H1 (cell line): ENCODE results near the gene TSPAN3. TPM values are rescaled to one million over a fixed set of nuclear protein-coding genes. Genes with fewer than 3 reads are reported as not detected.

ENCODE experiments used
- CTCF ChIA-PET: fragments of 300-600 bp; sonication (Branson Sonifier 250); formaldehyde crosslinking; loops from one replicate; lab custom pipeline; 2021; ENCODE audit not compliant: partially characterized antibody; lab: Charles Lee
- POLR2A ChIA-PET: fragments of 300-600 bp; sonication (Branson Sonifier 250); formaldehyde crosslinking; loops from one replicate; lab custom pipeline; 2021; ENCODE audit warnings: inconsistent platforms; ENCODE audit not compliant: partially characterized antibody; lab: Charles Lee
- DNase-seq, 2 experiments: peaks; one replicate each; pipeline versions ENCODE4 v3.0.0 to v3.0.0-alpha.2; 2010 to 2022; ENCODE audit warnings: low spot score in 2 of 2, low read depth in 1 of 2, mixed read lengths in 1 of 2
- FAIRE-seq: peaks from 2 replicates; lab custom pipeline; 2011; peaks lifted over from hg19 to GRCh38; lab: Jason Lieb, UNC
- H2AFZ ChIP-seq: 2 replicates; pipeline ENCODE4 v1.8.1; 2012; ENCODE audit warnings: low read length, inconsistent platforms
- H2AK5ac ChIP-seq: 2 replicates; pipeline ENCODE4 v1.6.1; 2013; ENCODE audit warnings: low read depth, low read length
- H2BK120ac ChIP-seq: replicated peaks from 2 replicates; pipeline ENCODE3; 2013; ENCODE audit warnings: low read depth, low read length, inconsistent platforms
- H2BK12ac ChIP-seq: 2 replicates; pipeline ENCODE4 v1.6.1; 2013; ENCODE audit warnings: low read depth, low read length
- H2BK15ac ChIP-seq: 2 replicates; pipeline ENCODE4 v1.6.1; 2013; ENCODE audit warnings: low read length
- H2BK20ac ChIP-seq: 2 replicates; pipeline ENCODE4 v1.6.1; 2013; ENCODE audit warnings: low read length
- H2BK5ac ChIP-seq: 2 replicates; pipeline ENCODE4 v1.6.1; 2013; ENCODE audit warnings: low read depth, low read length
- H3K14ac ChIP-seq: 2 replicates; pipeline ENCODE4 v1.6.1; 2013; ENCODE audit warnings: inconsistent platforms; ENCODE audit not compliant: insufficient read length
- H3K18ac ChIP-seq: 2 replicates; pipeline ENCODE4 v1.6.1; 2013; ENCODE audit warnings: low read length; ENCODE audit errors: extremely low read depth
- H3K23ac ChIP-seq: 2 replicates; pipeline ENCODE4 v1.6.1; 2013; ENCODE audit warnings: inconsistent platforms; ENCODE audit not compliant: insufficient read length
- H3K23me2 ChIP-seq: 2 replicates; pipeline ENCODE4 v1.6.1; 2013; ENCODE audit warnings: low read depth, low read length
- H3K27ac ChIP-seq: 2 replicates; pipeline ENCODE4 v1.6.1; 2011; ENCODE audit warnings: low read depth, low read length, inconsistent platforms
- H3K27me3 ChIP-seq, 4 experiments: replicated peaks in 1 of 4; 1 replicate in 1 of 4; 2 replicates in 3 of 4; pipeline versions ENCODE4 v1.6.1 to v1.8.1; 2011 to 2013; ENCODE audit warnings: low read length in 3 of 4, mild to moderate bottlenecking in 3 of 4, inconsistent platforms in 2 of 4, mixed read lengths in 2 of 4, moderate library complexity in 1 of 4; ENCODE audit not compliant: control insufficient read depth in 3 of 4, insufficient read depth in 3 of 4; ENCODE audit errors: extremely low read depth in 1 of 4
- H3K36me3 ChIP-seq, 4 experiments: 2 replicates each; pipeline versions ENCODE4 v1.6.1 to v1.8.1; 2011 to 2013; ENCODE audit warnings: mild to moderate bottlenecking in 4 of 4, low read length in 3 of 4, moderate library complexity in 2 of 4, control low read depth in 1 of 4, inconsistent platforms in 1 of 4; ENCODE audit not compliant: insufficient read depth in 4 of 4, control insufficient read depth in 2 of 4
- H3K4ac ChIP-seq: replicated peaks from 2 replicates; pipeline ENCODE3; 2013; ENCODE audit warnings: low read length, low read depth, mixed read lengths, inconsistent platforms; ENCODE audit not compliant: insufficient read length
- H3K4me1 ChIP-seq, 4 experiments: replicated peaks in 1 of 4; 1 replicate in 1 of 4; 2 replicates in 3 of 4; pipeline versions ENCODE4 v1.6.1 to v1.8.1; 2011 to 2013; ENCODE audit warnings: low read length in 3 of 4, inconsistent platforms in 2 of 4, mixed read lengths in 1 of 4; ENCODE audit not compliant: insufficient read depth in 4 of 4, control insufficient read depth in 3 of 4
- H3K4me2 ChIP-seq, 2 experiments: 2 replicates each; pipeline versions ENCODE4 v1.6.1 to v1.8.1; 2011 to 2013; ENCODE audit warnings: low read depth in 2 of 2, low read length in 2 of 2, control low read depth in 1 of 2, inconsistent platforms in 1 of 2, mild to moderate bottlenecking in 1 of 2; ENCODE audit not compliant: insufficient read depth in 1 of 2
- H3K4me3 ChIP-seq, 4 experiments: fragments of 200-600, 300-600 bp in 1 of 4; sonication (generic), shearing (Covaris generic), sonication (Bioruptor Twin) in 1 of 4; 2 replicates each; pipeline versions ENCODE4 v1.5.1 to v1.8.1; 2011 to 2016; ENCODE audit warnings: low read length in 4 of 4, low read depth in 3 of 4, control low read depth in 2 of 4, inconsistent platforms in 2 of 4, mild to moderate bottlenecking in 2 of 4, mixed read lengths in 1 of 4, moderate library complexity in 1 of 4; ENCODE audit not compliant: insufficient read depth in 2 of 4; ENCODE audit errors: extremely low read depth in 1 of 4
- H3K56ac ChIP-seq: replicated peaks from 2 replicates; pipeline ENCODE3; 2013; ENCODE audit warnings: low read depth, mild to moderate bottlenecking, mixed read lengths, low read length, inconsistent platforms; ENCODE audit not compliant: insufficient read length
- H3K79me1 ChIP-seq: 2 replicates; pipeline ENCODE4 v1.6.1; 2013; ENCODE audit warnings: low read depth, low read length, control low read depth
- H3K79me2 ChIP-seq, 2 experiments: 2 replicates each; pipeline versions ENCODE4 v1.6.1 to v1.8.1; 2012 to 2013; ENCODE audit warnings: low read length in 2 of 2, mild to moderate bottlenecking in 2 of 2, inconsistent platforms in 1 of 2; ENCODE audit not compliant: insufficient read depth in 2 of 2, control insufficient read depth in 1 of 2
- H3K9ac ChIP-seq, 4 experiments: replicated peaks in 1 of 4; 1 replicate in 1 of 4; 2 replicates in 3 of 4; pipeline versions ENCODE4 v1.6.1 to v1.8.1; 2011 to 2013; ENCODE audit warnings: low read depth in 3 of 4, low read length in 3 of 4, control low read depth in 2 of 4, mild to moderate bottlenecking in 2 of 4, moderate library complexity in 2 of 4, inconsistent platforms in 1 of 4; ENCODE audit errors: extremely low read depth in 1 of 4
- H3K9me3 ChIP-seq, 2 experiments: 2 replicates each; pipeline versions ENCODE4 v1.6.1 to v1.8.1; 2012 to 2013; ENCODE audit warnings: mild to moderate bottlenecking in 2 of 2, moderate library complexity in 2 of 2, control low read depth in 1 of 2, inconsistent platforms in 1 of 2, low read depth in 1 of 2, low read length in 1 of 2, mixed read lengths in 1 of 2; ENCODE audit not compliant: insufficient read depth in 2 of 2
- H4K20me1 ChIP-seq, 2 experiments: replicated peaks in 1 of 2; 2 replicates each; pipeline versions ENCODE3 to v1.8.1; 2011 to 2013; ENCODE audit warnings: inconsistent platforms in 2 of 2, low read length in 2 of 2, mild to moderate bottlenecking in 1 of 2; ENCODE audit not compliant: insufficient read depth in 2 of 2, control insufficient read depth in 1 of 2
- H4K5ac ChIP-seq: 2 replicates; pipeline ENCODE4 v1.6.1; 2013; ENCODE audit warnings: low read length, low read depth, mixed read lengths, inconsistent platforms; ENCODE audit not compliant: insufficient read length
- H4K8ac ChIP-seq: 2 replicates; pipeline ENCODE4 v1.8.0; 2013; ENCODE audit warnings: mild to moderate bottlenecking, moderate library complexity, low read length, inconsistent platforms; ENCODE audit not compliant: insufficient read depth; ENCODE audit errors: extremely low read depth
- H4K91ac ChIP-seq: replicated peaks from 2 replicates; pipeline ENCODE3; 2013; ENCODE audit warnings: low read length, mixed read lengths, inconsistent platforms; ENCODE audit not compliant: insufficient read length
- CEBPB ChIP-seq: IDR thresholded peaks from 2 replicates; pipeline ENCODE4 v1.6.1; 2012; ENCODE audit warnings: low read depth, low read length
- CREB1 ChIP-seq: IDR thresholded peaks from 2 replicates; pipeline ENCODE4 v1.6.1; 2012; ENCODE audit warnings: inconsistent platforms
- EGR1 ChIP-seq: IDR thresholded peaks from 2 replicates; pipeline ENCODE4 v1.6.1; 2011; ENCODE audit warnings: low read depth, low read length, borderline replicate concordance
- EP300 ChIP-seq, 2 experiments: IDR thresholded peaks; 1 replicate in 1 of 2; 2 replicates in 1 of 2; pipeline ENCODE4 v1.6.1; 2011 to 2012; ENCODE audit warnings: low read depth in 2 of 2, low read length in 2 of 2, mild to moderate bottlenecking in 2 of 2, borderline replicate concordance in 1 of 2, inconsistent platforms in 1 of 2, moderate library complexity in 1 of 2
- KDM4A ChIP-seq: IDR thresholded peaks from one replicate; pipeline ENCODE4 v1.7.1; 2012; ENCODE audit warnings: low read depth, mild to moderate bottlenecking, moderate library complexity, low read length, inconsistent platforms; ENCODE audit not compliant: severe bottlenecking
- MAFK ChIP-seq: IDR thresholded peaks from 2 replicates; pipeline ENCODE4 v1.6.1; 2012; ENCODE audit warnings: low read depth, mild to moderate bottlenecking, improper control_type of control experiment, low read length
- MAX ChIP-seq: IDR thresholded peaks from 2 replicates; pipeline ENCODE4 v1.6.1; 2012; ENCODE audit warnings: inconsistent platforms
- PHF8 ChIP-seq: fragments of 200-600 bp; sonication (generic); conservative IDR thresholded peaks from 2 replicates; pipeline ENCODE4 v1.7.1; 2012; ENCODE audit warnings: low read depth, mild to moderate bottlenecking, inconsistent platforms, low read length, moderate library complexity
- POU5F1 ChIP-seq: IDR thresholded peaks from 2 replicates; pipeline ENCODE4 v1.6.1; 2011; ENCODE audit warnings: low read depth, mild to moderate bottlenecking, low read length, moderate library complexity
- SIN3A ChIP-seq, 2 experiments: IDR thresholded peaks in 1 of 2; conservative IDR thresholded peaks in 1 of 2; 2 replicates each; pipeline ENCODE4 v1.6.1; 2011 to 2012; ENCODE audit warnings: low read length in 2 of 2, improper control_type of control experiment in 1 of 2, low read depth in 1 of 2, mild to moderate bottlenecking in 1 of 2
- SRF ChIP-seq: IDR thresholded peaks from 2 replicates; pipeline ENCODE4 v1.6.1; 2011; ENCODE audit warnings: mild to moderate bottlenecking, low read depth, low read length, moderate library complexity
- SUZ12 ChIP-seq: fragments of 200-600 bp; sonication (generic); IDR thresholded peaks from 2 replicates; pipeline ENCODE4 v1.6.1; 2012; ENCODE audit warnings: mild to moderate bottlenecking, inconsistent platforms, low read length, moderate library complexity, mixed read lengths
- TAF7 ChIP-seq: optimal IDR thresholded peaks from 2 replicates; pipeline ENCODE3; 2011; ENCODE audit warnings: low read depth, mild to moderate bottlenecking, inconsistent platforms, low read length, moderate library complexity, borderline replicate concordance
- TEAD4 ChIP-seq: IDR thresholded peaks from 2 replicates; pipeline ENCODE4 v1.6.1; 2012; ENCODE audit warnings: low read depth, low read length, inconsistent platforms, mixed read lengths
- WGBS, 2 experiments: shearing (Covaris generic) in 1 of 2; methylation state at CpG; one replicate each; pipeline versions ENCODE4 v1.1.6 to v1.1.7; 2013 to 2015; ENCODE audit warnings: low lambda C conversion rate in 2 of 2, mixed read lengths in 2 of 2, inconsistent platforms in 1 of 2, low coverage in 1 of 2, missing lambda C conversion rate in 1 of 2; ENCODE audit not compliant: insufficient replicate concordance in 2 of 2, insufficient coverage in 1 of 2, insufficient read length in 1 of 2; ENCODE audit errors: extremely low coverage in 1 of 2, missing lambda C conversion rate in 1 of 2; 5-methylcytosine and 5-hydroxymethylcytosine counted together
- polyA plus RNA-seq, 7 experiments: library from polyadenylated mRNA; depleted of rRNA in 3 of 7; stranded (reverse) in 5 of 7; unstranded in 2 of 7; fragments of >200 nt in 5 of 7; fragments of 200-250 nt in 2 of 7; gene quantifications; 1 replicate in 5 of 7; 2 replicates in 1 of 7; 4 replicates in 1 of 7; pipeline versions ENCODE4 v1.2.1 to v1.2.3, GENCODE V29; 2011 to 2013; ENCODE audit warnings: missing spikeins in 2 of 7, mixed read lengths in 2 of 7
- total RNA-seq: library from RNA; stranded (reverse); fragmentation: NEBNext Ultra II Directional; extraction: Animal tissue kit (Norgen Biotek cat#: 25700); gene quantifications from 2 replicates; pipeline ENCODE4 v1.2.1, GENCODE V29; 2021

The TSPAN3 gene
- total and polyA plus RNA-seq, 2 of the 8 experiments (the other 6 are each of a cell fraction or from before 2014, with no cell fraction given): 107 to 238 TPM

- no peak overlapping the region for H3K56ac ChIP-seq
- H4K20me1 ChIP-seq: no peaks in the 10 kb centered on the region
- H3K23ac ChIP-seq: no peak overlapping the region
- no peak overlapping the region for H2BK120ac ChIP-seq
- no peaks in the 10 kb centered on the region for H3K27me3 ChIP-seq
- WGBS, 2 experiments: 87% methylated on average over 3 of the region's 3 CpGs; no CpG with 5 or more reads in 1 of the 2 experiments
- CTCF ChIA-PET: interaction anchor here (0.9 to 2.2 kb wide), 3 partner anchors 10 to 23 kb away, joined by 3 to 10 read pairs (median 3); no protein-coding TSS in a partner anchor
- no peak overlapping the region for H2BK15ac ChIP-seq
- no peak overlapping the region for H2BK12ac ChIP-seq
- H3K4ac ChIP-seq: no peak overlapping the region
- H2BK5ac ChIP-seq: no peak overlapping the region
- H3K27ac ChIP-seq: no peak overlapping the region
- no peak overlapping the region for H3K18ac ChIP-seq
- no peak overlapping the region for H3K9ac ChIP-seq
- H3K4me1 ChIP-seq: peaks cover 0 to 4% (median 0%) of the 10 kb centered on the region in 4 experiments; a peak in 1 of 7 replicates
- no peaks in the 10 kb centered on the region for H3K9me3 ChIP-seq
- no peak overlapping the region for H4K91ac ChIP-seq
- no peak overlapping the region for H2AK5ac ChIP-seq
- H3K36me3 ChIP-seq: no peaks in the 10 kb centered on the region
- H3K79me1 ChIP-seq: no peaks in the 10 kb centered on the region
- no peak overlapping the region for H4K5ac ChIP-seq
- POLR2A ChIA-PET: no interaction called here
- peaks cover 5% of the 10 kb centered on the region; the same call in 1 of the 2 replicates for H3K23me2 ChIP-seq
- no peaks in the 10 kb centered on the region for H3K79me2 ChIP-seq
- H3K4me2 ChIP-seq: no peak overlapping the region
- no peak for FAIRE-seq
- H3K14ac ChIP-seq: no peak overlapping the region
- no peak for DNase-seq
- no peak overlapping the region for H3K4me3 ChIP-seq
- H2BK20ac ChIP-seq: no peak overlapping the region
- no peak overlapping the region for H4K8ac ChIP-seq
- no peak overlapping the region for H2AFZ ChIP-seq
- TF ChIP-seq MAX (no peak), SUZ12 (no peak), SRF (no peak), TAF7 (no peak), MAFK (no peak), EP300 (IDR thresholded peaks at IDR 0.05; ENCODE audit: borderline replicate concordance in 1 of 2, low read depth in 2 of 2, low read length in 2 of 2) (no peak), CREB1 (no peak), KDM4A (no peak), SIN3A (conservative IDR thresholded peaks at IDR 0.05 in 1 of 2, IDR thresholded peaks at IDR 0.05 in 1 of 2; ENCODE audit: low read depth in 1 of 2, low read length in 2 of 2) (no peak), EGR1 (no peak), CEBPB (no peak), POU5F1 (no peak), PHF8 (no peak), TEAD4 (no peak)
These were observed 58.7 kb downstream of the TSPAN3 start for GRCh38 chr15:77012117-77012712.
